Progenitor cell of endocrine pancreas (in vitro differentiated cells): ENCODE results near the gene POC5. TPM values are rescaled to one million over a fixed set of nuclear protein-coding genes. Genes with fewer than 3 reads are reported as not detected.

Source experiments
- DNase-seq: peaks from one replicate; pipeline ENCODE4 v3.0.0; 2021; ENCODE audit warnings: low spot score; ENCODE audit not compliant: unreplicated experiment
- H3K27ac Mint-ChIP-seq: 2 replicates; pipeline ENCODE4 v1.8.0; 2021; ENCODE audit warnings: mild to moderate bottlenecking, moderate library complexity, mixed read lengths
- H3K27me3 Mint-ChIP-seq: 2 replicates; pipeline ENCODE4 v1.8.0; 2021; ENCODE audit warnings: mixed read lengths
- H3K36me3 Mint-ChIP-seq: 2 replicates; pipeline ENCODE4 v1.8.0; 2022; ENCODE audit warnings: mixed read lengths; ENCODE audit not compliant: insufficient read depth
- H3K4me1 Mint-ChIP-seq: 2 replicates; pipeline ENCODE4 v1.8.0; 2021; ENCODE audit warnings: low read depth, mixed read lengths
- H3K4me3 Mint-ChIP-seq: 2 replicates; pipeline ENCODE4 v1.8.0; 2021; ENCODE audit warnings: low read depth, mild to moderate bottlenecking, moderate library complexity, mixed read lengths
- H3K9me3 Mint-ChIP-seq: 2 replicates; pipeline ENCODE4 v1.8.0; 2021; ENCODE audit warnings: low read depth, mixed read lengths
- CTCF ChIP-seq: fragments of 200-600 bp; sonication (generic); IDR thresholded peaks from one replicate; pipeline ENCODE4 v1.5.0; 2021; ENCODE audit warnings: antibody characterized with exemption, mild to moderate bottlenecking; ENCODE audit not compliant: unreplicated experiment
- total RNA-seq: library from RNA; stranded (reverse); gene quantifications from 2 replicates; pipeline ENCODE4 v1.2.1, GENCODE V29; 2021

Gene POC5
- total RNA-seq, 1 donor from 2014 or later = 16.2 TPM

DNA sequence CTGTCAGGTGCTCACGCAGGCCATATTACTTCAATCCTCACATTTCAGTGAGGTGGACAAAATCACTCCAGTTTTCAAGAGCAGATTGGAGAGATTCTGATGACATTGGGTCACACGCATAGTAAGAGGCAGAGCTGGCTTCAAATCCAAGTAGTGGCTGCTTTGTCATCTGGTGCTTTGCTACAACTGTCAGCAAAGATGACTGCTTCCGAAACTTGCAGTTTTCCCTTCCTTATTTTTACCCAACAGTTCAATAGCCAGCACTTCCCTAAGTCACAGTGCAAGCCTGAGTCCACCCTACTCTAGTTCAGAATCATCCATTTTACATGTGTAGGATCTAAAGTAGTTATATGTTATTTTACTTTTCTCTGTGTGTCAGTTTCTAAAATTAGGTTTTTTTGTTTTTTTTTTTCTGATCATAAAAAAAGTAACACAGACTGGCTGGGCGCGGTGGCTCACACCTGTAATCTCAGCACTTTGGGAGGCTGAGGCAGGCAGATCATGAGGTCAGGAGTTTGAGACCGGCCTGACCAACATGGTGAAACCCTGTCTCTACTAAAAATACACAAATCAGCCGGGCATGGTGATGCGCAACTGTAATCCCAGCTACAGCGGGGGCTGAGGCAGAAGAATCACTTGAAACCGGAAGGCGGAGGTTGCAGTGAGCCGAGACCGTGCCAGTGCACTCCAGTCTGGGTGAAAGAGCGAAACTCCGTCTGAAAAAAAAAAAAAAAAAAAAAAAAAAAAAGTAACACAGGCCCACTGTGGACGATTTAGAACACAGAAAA, 56.4 kb downstream of the POC5 start:
- Mint-ChIP-seq H3K36me3 (no peaks in the 10 kb centered on the region), H3K4me1 (no peaks in the 10 kb centered on the region), H3K27ac (no peak overlapping the region), H3K27me3 (no peaks in the 10 kb centered on the region), H3K9me3 (no peaks in the 10 kb centered on the region), H3K4me3 (no peak overlapping the region)
- no peak for TF ChIP-seq CTCF
- DNase-seq = no peak

GRCh38 chr5:75659791-75660450, 57.3 kb downstream of the POC5 start:
- no peak for TF ChIP-seq CTCF
- no peak overlapping the region for H3K4me3 Mint-ChIP-seq
- no peak for DNase-seq
- H3K27me3 Mint-ChIP-seq = no peaks in the 10 kb centered on the region
- no peaks in the 10 kb centered on the region for H3K9me3 Mint-ChIP-seq
- H3K27ac Mint-ChIP-seq = no peak overlapping the region
- H3K4me1 Mint-ChIP-seq = no peaks in the 10 kb centered on the region
- no peaks in the 10 kb centered on the region for H3K36me3 Mint-ChIP-seq

GRCh38 chr5:75656311-75657003, 60.8 kb downstream of the POC5 start:
- Mint-ChIP-seq H3K9me3 (no peaks in the 10 kb centered on the region), H3K4me3 (no peak overlapping the region), H3K4me1 (no peaks in the 10 kb centered on the region), H3K27ac (no peak overlapping the region), H3K36me3 (no peaks in the 10 kb centered on the region), H3K27me3 (no peaks in the 10 kb centered on the region)
- no peak for DNase-seq
- no peak for TF ChIP-seq CTCF

GRCh38 chr5:75654693-75655295, 62.4 kb downstream of the POC5 start:
- Mint-ChIP-seq H3K4me1 (no peaks in the 10 kb centered on the region), H3K4me3 (no peak overlapping the region), H3K27ac (no peak overlapping the region), H3K9me3 (no peaks in the 10 kb centered on the region), H3K36me3 (no peaks in the 10 kb centered on the region), H3K27me3 (no peaks in the 10 kb centered on the region)
- no peak for TF ChIP-seq CTCF
- no peak for DNase-seq

DNA sequence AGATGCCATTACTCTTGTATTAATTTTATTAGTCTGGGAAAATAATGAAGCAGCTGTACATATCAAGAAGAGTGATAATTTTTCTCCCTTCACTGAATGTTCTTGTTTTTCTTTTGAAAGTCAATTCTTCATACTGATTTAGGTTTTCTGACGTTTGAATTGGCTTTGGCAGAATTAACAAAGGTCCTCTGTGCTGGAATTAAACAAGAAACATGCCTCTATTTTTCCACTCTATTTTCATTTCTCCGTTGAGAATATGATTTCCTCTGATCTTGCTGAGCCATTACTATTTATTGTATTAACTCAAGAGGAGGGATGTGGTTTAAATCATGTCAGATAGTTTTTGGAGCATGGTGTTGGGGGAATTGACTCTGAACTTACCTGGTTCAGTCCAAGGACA, 63.7 kb downstream of the POC5 start:
- DNase-seq = no peak
- no peak for TF ChIP-seq CTCF
- Mint-ChIP-seq H3K4me1 (peaks cover 3% of the 10 kb centered on the region), H3K27ac (no peak overlapping the region), H3K27me3 (no peaks in the 10 kb centered on the region), H3K4me3 (no peak overlapping the region), H3K36me3 (no peaks in the 10 kb centered on the region), H3K9me3 (no peaks in the 10 kb centered on the region)
